ENCODE results near the gene PPFIBP1.

DNA sequence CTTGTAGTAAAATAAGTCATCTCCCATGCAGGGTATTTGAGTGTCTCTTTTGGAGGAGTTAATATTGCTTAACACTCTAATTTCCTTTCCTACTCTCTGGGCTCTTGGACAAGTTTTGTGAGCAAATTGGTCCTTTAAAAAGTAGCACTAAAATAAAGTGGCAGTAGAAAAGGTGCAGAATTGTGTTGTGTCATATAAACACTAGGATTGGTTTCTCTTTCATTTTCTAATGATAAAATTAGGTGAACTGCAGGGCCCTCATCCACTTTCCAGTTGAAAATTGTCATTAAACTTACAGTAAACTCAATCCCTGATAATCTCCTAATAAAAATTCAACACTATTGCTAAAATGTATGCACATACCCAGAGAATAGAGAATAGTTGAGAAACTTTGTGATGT lies 129.7 kb downstream of the PPFIBP1 start:
- TF ChIP-seq, protein P1, sequence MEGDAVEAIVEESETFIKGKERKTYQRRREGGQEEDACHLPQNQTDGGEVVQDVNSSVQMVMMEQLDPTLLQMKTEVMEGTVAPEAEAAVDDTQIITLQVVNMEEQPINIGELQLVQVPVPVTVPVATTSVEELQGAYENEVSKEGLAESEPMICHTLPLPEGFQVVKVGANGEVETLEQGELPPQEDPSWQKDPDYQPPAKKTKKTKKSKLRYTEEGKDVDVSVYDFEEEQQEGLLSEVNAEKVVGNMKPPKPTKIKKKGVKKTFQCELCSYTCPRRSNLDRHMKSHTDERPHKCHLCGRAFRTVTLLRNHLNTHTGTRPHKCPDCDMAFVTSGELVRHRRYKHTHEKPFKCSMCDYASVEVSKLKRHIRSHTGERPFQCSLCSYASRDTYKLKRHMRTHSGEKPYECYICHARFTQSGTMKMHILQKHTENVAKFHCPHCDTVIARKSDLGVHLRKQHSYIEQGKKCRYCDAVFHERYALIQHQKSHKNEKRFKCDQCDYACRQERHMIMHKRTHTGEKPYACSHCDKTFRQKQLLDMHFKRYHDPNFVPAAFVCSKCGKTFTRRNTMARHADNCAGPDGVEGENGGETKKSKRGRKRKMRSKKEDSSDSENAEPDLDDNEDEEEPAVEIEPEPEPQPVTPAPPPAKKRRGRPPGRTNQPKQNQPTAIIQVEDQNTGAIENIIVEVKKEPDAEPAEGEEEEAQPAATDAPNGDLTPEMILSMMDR (optimal IDR thresholded peaks at IDR 0.05 in 1 of 3, IDR thresholded peaks at IDR 0.05 in 1 of 3, conservative IDR thresholded peaks at IDR 0.05 in 1 of 3; ENCODE audit: extremely low read depth in 1 of 3, insufficient read depth in 2 of 3, low read length in 3 of 3): no peak
- TF ChIP-seq EZH2 (IDR thresholded peaks at IDR 0.05; ENCODE audit: low read length): no peak
